GM23338 (cell line): ENCODE results near the gene TEKT2.

Experiments used
- CREB1 ChIP-seq: fragments of 250-450 bp; sonication (Bioruptor Pico); IDR thresholded peaks from 2 replicates; pipeline ENCODE4 v1.5.0; 2020; ENCODE audit warnings: low read depth, mild to moderate bottlenecking, moderate library complexity
- CTCF ChIP-seq, 2 experiments: fragments of 200-600 bp in 1 of 2; sonication (generic) in 1 of 2; conservative IDR thresholded peaks; 2 replicates each; pipeline versions ENCODE4 v1.5.1 to v1.6.1; 2016 to 2017; ENCODE audit warnings: antibody characterized with exemption in 2 of 2, low read depth in 2 of 2, mild to moderate bottlenecking in 2 of 2, moderate library complexity in 1 of 2
- EZH2phosphoT487 ChIP-seq: fragments of 200-600 bp; sonication (generic); IDR thresholded peaks from one replicate; pipeline ENCODE4 v1.8.1; 2018; ENCODE audit warnings: antibody characterized with exemption; ENCODE audit not compliant: unreplicated experiment
- POLR2AphosphoS5 ChIP-seq: IDR thresholded peaks from 2 replicates; pipeline ENCODE4 v1.6.1; 2016; ENCODE audit warnings: antibody characterized with exemption, low read depth
- REST ChIP-seq: IDR thresholded peaks from one replicate; pipeline ENCODE4 v1.6.1; 2018; ENCODE audit warnings: antibody characterized with exemption; ENCODE audit not compliant: unreplicated experiment

GRCh38 chr1:36088577-36089392, 4.9 kb downstream of the TEKT2 start, which contains the start of gene ADPRS:
- peak; percentile 94 for TF ChIP-seq CREB1 (CRISPR knock-in tag)
- peak; percentile 87 to 97 for TF ChIP-seq CTCF (conservative IDR thresholded peaks at IDR 0.05; ENCODE audit: low read depth in 2 of 2)
- peak; percentile 98 for TF ChIP-seq POLR2AphosphoS5
- TF ChIP-seq EZH2phosphoT487: no peak
- no peak for TF ChIP-seq REST
